OCI-LY3 (cell line): ENCODE results near the gene RRAD.
A peak's percentile ranks its signal among the peaks of the same experiment; 100 is the strongest.

Experiments used
- H2AFZ ChIP-seq: fragments of 200-600, 300-600 bp; shearing (Covaris generic); 2 replicates; pipeline ENCODE4 v1.6.0; 2014; ENCODE audit warnings: antibody characterized with exemption, low read depth, low read length
- H3K27ac ChIP-seq: fragments of 200-600, 300-600 bp; sonication (generic); 2 replicates; pipeline ENCODE4 v1.5.1; 2014; ENCODE audit warnings: mild to moderate bottlenecking, low read length, moderate library complexity, mixed read lengths
- H3K27me3 ChIP-seq: fragments of 200-600, 300-600 bp; sonication (generic); 2 replicates; pipeline ENCODE4 v1.6.1; 2014; ENCODE audit warnings: low read depth, low read length, mixed read lengths
- H3K36me3 ChIP-seq: fragments of 200-600, 300-600 bp; sonication (generic); replicated peaks from 2 replicates; pipeline ENCODE3; 2014; ENCODE audit warnings: low read depth, low read length, mixed read lengths
- H3K4me1 ChIP-seq: fragments of 300-600, 200-600 bp; sonication (generic); 2 replicates; pipeline ENCODE4 v1.6.1; 2014; ENCODE audit warnings: low read length, mixed read lengths
- H3K4me2 ChIP-seq: fragments of 200-600, 300-600 bp; sonication (generic); 2 replicates; pipeline ENCODE4 v1.6.1; 2014; ENCODE audit warnings: low read length, mixed read lengths
- H3K4me3 ChIP-seq: fragments of 300-600, 200-600 bp; sonication (generic); 2 replicates; pipeline ENCODE4 v1.5.1; 2014; ENCODE audit warnings: antibody characterized with exemption, mild to moderate bottlenecking, low read length, moderate library complexity
- H3K79me2 ChIP-seq: fragments of 300-600, 200-600 bp; shearing (Covaris generic); 2 replicates; pipeline ENCODE4 v1.6.1; 2014; ENCODE audit warnings: mild to moderate bottlenecking, low read length, mixed read lengths
- H3K9ac ChIP-seq: fragments of 300-600, 200-600 bp; shearing (Covaris generic); 2 replicates; pipeline ENCODE4 v1.6.0; 2014; ENCODE audit warnings: mild to moderate bottlenecking, low read length, moderate library complexity
- H3K9me3 ChIP-seq: fragments of 200-600, 300-600 bp; shearing (Covaris generic); 2 replicates; pipeline ENCODE4 v1.6.1; 2014; ENCODE audit warnings: low read length, mixed read lengths; ENCODE audit not compliant: insufficient read depth
- H4K20me1 ChIP-seq: fragments of 200-600, 300-600 bp; sonication (generic); 2 replicates; pipeline ENCODE4 v1.6.1; 2016; ENCODE audit warnings: low read length, mixed read lengths; ENCODE audit not compliant: insufficient read depth
- EZH2phosphoT487 ChIP-seq: fragments of 200-600 bp; shearing (Covaris generic); IDR thresholded peaks from 2 replicates; pipeline ENCODE4 v1.6.1; 2018; ENCODE audit warnings: antibody characterized with exemption, mixed run types, low read depth
- TF ChIP-seq, protein P1 (sequence below): fragments of 200-600, 300-600 bp; sonication (generic); IDR thresholded peaks from 2 replicates; pipeline ENCODE4 v1.5.1; 2014; ENCODE audit warnings: antibody characterized with exemption, low read length, low read depth

RRAD gene

GRCh38 chr16:66895999-66896398 lies 29.3 kb downstream of the RRAD start:
- Histone ChIP-seq H3K36me3 (no peaks in the 10 kb centered on the region), H3K79me2 (no peaks in the 10 kb centered on the region), H3K27me3 (no peaks in the 10 kb centered on the region), H4K20me1 (no peaks in the 10 kb centered on the region), H3K9me3 (no peaks in the 10 kb centered on the region), H3K27ac (no peak overlapping the region), H3K4me2 (no peak overlapping the region), H2AFZ (no peak overlapping the region), H3K9ac (no peak overlapping the region), H3K4me3 (no peak overlapping the region), H3K4me1 (no peaks in the 10 kb centered on the region)
- TF ChIP-seq, protein P1, sequence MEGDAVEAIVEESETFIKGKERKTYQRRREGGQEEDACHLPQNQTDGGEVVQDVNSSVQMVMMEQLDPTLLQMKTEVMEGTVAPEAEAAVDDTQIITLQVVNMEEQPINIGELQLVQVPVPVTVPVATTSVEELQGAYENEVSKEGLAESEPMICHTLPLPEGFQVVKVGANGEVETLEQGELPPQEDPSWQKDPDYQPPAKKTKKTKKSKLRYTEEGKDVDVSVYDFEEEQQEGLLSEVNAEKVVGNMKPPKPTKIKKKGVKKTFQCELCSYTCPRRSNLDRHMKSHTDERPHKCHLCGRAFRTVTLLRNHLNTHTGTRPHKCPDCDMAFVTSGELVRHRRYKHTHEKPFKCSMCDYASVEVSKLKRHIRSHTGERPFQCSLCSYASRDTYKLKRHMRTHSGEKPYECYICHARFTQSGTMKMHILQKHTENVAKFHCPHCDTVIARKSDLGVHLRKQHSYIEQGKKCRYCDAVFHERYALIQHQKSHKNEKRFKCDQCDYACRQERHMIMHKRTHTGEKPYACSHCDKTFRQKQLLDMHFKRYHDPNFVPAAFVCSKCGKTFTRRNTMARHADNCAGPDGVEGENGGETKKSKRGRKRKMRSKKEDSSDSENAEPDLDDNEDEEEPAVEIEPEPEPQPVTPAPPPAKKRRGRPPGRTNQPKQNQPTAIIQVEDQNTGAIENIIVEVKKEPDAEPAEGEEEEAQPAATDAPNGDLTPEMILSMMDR: no peak

- Histone ChIP-seq H3K4me3 (no peak overlapping the region), H3K9ac (no peak overlapping the region), H4K20me1 (no peaks in the 10 kb centered on the region), H3K4me1 (no peaks in the 10 kb centered on the region), H3K27me3 (no peaks in the 10 kb centered on the region), H3K79me2 (no peaks in the 10 kb centered on the region), H3K4me2 (no peak overlapping the region), H2AFZ (no peak overlapping the region), H3K27ac (no peak overlapping the region), H3K36me3 (no peaks in the 10 kb centered on the region), H3K9me3 (no peaks in the 10 kb centered on the region)
- TF ChIP-seq EZH2phosphoT487: no peak
- TF ChIP-seq, protein P1: no peak
Observed at GRCh38 chr16:66895689-66895979, 29.7 kb downstream of the RRAD start.

DNA sequence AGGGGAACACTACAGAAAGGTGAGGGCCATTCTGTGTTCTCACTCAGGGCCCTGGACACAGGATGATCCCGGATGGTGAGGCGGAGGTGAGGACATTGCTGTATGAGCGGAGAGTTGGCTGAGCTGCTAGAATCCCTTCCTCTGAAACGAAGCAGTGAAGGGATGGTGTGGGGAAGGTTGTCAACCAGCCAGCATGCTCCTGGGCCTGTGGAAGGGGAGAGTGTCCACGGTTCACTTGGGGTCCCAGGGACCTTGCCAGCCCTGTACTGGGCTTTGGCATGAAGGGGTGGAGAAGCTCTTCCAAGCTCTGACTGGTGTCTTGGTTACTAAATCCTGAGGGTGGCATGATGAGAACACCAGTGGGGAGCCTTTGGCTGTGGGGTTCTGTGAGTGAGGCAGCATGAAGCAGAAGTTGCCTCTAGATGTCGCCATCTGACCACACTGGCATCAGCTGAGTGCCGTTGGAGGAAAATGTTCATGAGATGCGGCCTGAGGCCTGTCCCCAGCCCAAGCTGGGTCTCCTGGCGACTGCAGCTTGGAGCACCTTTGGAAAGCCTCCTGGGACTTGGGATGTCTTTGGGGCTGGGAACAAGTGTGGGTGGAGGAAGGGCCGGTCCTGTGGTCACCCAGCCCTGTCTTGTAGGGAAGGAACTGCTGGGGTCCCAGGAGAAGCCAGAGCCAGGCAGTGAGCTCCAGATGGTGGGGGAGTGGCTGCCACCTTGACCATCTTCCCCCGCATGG lies 30.2 kb downstream of the RRAD start:
- no peak for TF ChIP-seq EZH2phosphoT487
- TF ChIP-seq, protein P1: peak; percentile 81
- Histone ChIP-seq H2AFZ (no peak overlapping the region), H3K36me3 (no peaks in the 10 kb centered on the region), H3K9me3 (no peaks in the 10 kb centered on the region), H3K4me2 (no peak overlapping the region), H3K4me3 (no peak overlapping the region), H3K27me3 (no peaks in the 10 kb centered on the region), H3K27ac (no peak overlapping the region), H3K4me1 (no peaks in the 10 kb centered on the region), H4K20me1 (no peaks in the 10 kb centered on the region), H3K9ac (no peak overlapping the region), H3K79me2 (no peaks in the 10 kb centered on the region)

- no peak for TF ChIP-seq EZH2phosphoT487
- TF ChIP-seq, protein P1: no peak
- no peaks in the 10 kb centered on the region for H3K4me1 ChIP-seq
- H3K9ac ChIP-seq: no peak overlapping the region
- peaks cover 3% of the 10 kb centered on the region for H3K36me3 ChIP-seq
- H2AFZ ChIP-seq: no peak overlapping the region
- no peaks in the 10 kb centered on the region for H3K9me3 ChIP-seq
- no peak overlapping the region for H3K4me3 ChIP-seq
- no peaks in the 10 kb centered on the region for H3K79me2 ChIP-seq
- H4K20me1 ChIP-seq: no peaks in the 10 kb centered on the region
- no peaks in the 10 kb centered on the region for H3K27me3 ChIP-seq
- H3K4me2 ChIP-seq: no peak overlapping the region
- no peak overlapping the region for H3K27ac ChIP-seq
Observed at GRCh38 chr16:66894055-66894454, 31.3 kb downstream of the RRAD start.
